ENCODE results near the gene BANF1. TPM values are rescaled to one million over a fixed set of nuclear protein-coding genes. Genes with fewer than 3 reads are reported as not detected.

BANF1 gene
- total RNA-seq (2022; extraction: Qiagen RNA extraction; ENCODE audit: low read depth) = 381 to 509 TPM (median 475 TPM) in 5 replicates

GRCh38 chr11:66001942-66002647 lies at the start of gene BANF1, which contains the start of gene EIF1AD:
Gene BANF1 (plus strand): TSS chr11:66002503. CDS start chr11:66003251, 748 bp downstream.
Gene EIF1AD (minus strand): TSS chr11:66002157. CDS start chr11:66000389, 1,768 bp downstream.

DNA sequence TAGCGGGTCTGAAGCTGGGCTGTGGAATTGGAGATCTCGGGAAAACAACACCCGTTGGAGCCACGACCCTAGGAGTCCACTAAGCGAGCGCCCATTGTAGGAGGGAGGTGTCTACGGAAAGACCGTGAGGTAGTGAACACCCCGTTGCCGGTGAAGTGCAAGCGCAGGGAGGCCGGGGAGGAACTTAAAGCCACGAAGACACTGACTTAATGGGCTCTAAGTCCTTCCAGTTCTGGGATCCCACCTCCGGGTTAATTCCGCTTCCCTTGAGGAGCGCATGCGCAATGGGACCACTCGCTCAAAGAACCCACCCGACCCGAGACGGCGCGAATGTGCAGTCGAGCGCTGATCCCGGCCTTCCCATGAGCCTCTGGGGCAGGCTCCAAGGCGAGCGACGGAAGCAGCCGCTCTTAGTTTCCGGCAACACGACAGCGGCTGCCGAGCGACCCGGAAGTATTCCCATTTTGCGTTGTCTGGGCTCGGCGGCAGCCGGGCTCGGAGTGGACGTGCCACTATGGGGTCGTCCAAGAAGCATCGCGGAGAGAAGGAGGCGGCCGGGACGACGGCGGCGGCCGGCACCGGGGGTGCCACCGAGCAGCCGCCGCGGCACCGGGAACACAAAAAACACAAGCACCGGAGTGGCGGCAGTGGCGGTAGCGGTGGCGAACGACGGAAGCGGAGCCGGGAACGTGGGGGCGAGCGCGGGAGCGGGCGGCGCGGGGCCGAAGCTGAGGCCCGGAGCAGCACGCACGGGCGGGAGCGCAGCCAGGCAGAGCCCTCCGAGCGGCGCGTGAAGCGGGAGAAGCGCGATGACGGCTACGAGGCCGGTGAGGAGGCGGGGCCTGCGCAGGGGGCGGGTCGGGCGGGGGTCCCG lies 40.8 kb upstream of the BANF1 start, which contains the start of gene SART1:
TSS of gene SART1 (plus strand) at position 468 of the 874 bp plus-strand sequence. CDS start at position 515, 47 bp downstream.

DNA sequence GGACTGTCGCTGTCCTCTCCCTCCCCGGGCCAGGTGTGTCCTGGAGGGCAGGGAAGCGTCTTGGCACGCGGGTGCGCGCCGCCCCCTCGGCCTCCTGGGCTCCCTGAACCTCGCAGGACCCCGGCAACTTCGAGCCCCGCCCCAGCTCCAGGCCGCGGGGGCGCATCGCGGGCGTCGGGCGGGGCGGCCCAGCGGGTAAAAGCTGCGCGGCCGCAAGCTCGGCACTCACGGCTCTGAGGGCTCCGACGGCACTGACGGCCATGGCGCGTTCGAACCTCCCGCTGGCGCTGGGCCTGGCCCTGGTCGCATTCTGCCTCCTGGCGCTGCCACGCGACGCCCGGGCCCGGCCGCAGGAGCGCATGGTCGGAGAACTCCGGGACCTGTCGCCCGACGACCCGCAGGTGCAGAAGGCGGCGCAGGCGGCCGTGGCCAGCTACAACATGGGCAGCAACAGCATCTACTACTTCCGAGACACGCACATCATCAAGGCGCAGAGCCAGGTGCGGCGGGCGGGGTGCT lies 9.5 kb downstream of the BANF1 start, which contains the start of gene CST6:
TSS of gene CST6 (plus strand) at position 224 of the 519 bp plus-strand sequence. CDS start at position 261, 37 bp downstream.

GRCh38 chr11:66026017-66026529 lies 23.8 kb downstream of the BANF1 start, which contains the start of gene CATSPER1:
Gene CATSPER1 (minus strand): TSS chr11:66026479. CDS start chr11:66026379, 100 bp downstream.

DNA sequence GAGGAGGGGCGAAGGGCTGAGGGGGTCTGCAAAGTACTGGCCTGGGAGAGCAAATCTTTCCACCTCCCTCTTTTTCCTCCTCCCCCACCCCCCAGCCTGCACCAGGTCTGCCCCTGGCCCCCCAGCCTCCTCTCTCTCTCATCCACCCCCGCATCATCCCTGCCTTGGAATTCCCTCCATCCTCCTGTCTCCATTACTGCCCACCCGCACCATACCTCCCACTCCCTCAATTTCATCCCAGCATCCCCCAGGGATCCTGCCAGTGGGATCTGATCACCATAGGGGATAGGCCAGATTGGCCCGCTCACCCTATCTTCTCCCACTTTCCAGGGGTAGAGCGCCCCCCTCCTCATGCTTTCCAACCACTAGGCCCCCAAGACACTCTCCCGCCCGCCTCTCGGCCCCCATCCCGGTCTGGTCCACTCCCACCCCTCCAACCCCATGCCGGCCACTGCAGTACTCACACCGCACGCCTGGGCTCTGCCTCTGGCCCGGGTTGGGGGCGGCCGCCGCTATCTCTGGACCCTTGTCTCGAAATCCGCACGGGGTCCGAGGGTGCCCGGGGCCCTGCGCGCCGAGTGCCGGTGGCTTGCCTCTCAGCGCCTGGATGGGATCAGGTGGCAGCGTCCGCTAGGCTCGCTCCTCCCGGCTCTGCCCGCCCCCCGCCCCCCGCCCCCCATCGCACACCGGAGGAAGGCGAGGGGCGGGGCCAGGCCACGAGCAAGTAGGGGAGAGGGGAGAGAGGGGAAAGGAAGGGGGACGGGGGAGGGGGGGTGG lies 46.4 kb downstream of the BANF1 start, which contains the start of gene GAL3ST3:
TSS of gene GAL3ST3 (minus strand) at position 615 of the 777 bp plus-strand sequence. CDS start 3,746 bp downstream, outside the sequence.

DNA sequence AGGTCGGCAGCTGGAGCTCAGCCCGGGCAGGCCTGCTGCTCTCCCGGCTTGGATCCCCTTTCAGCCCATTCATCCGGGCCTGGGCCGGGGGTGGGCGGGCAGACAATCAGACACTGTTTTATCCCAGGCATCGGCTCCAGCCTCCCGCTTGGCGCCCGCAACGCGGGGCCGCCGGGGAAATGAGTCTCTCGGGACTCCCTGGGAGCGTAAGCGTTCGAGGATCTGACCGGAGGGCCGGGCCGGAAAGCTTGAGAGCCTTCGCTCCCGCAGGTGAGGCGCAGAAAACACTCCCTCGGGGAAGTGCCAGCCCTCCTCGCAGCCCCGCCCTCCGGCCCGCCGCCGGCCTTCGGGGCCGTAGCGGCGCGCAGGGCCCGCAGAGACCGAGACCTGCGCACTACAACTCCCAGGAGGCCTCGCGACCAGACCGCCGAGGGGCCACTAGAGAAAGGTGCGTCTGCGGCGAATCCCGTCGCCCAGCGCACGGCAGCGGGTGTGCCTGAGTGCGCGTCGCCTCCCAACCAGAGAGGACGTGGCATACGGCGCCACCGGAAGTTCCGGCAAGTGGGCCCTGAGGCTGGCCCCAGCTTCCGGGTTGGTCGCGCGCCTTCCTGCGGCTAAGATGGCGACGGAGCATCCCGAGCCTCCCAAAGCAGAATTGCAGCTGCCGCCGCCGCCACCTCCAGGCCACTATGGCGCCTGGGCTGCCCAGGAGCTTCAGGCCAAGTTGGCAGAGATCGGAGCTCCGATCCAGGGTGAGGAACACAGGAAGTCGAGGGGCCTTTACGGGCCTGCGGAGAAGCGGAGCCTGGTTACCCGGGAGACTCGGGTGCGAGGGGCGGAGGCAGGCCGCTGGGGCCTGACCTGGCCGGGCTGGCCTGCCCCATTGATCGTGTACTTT lies 49.7 kb downstream of the BANF1 start, which contains the start of gene SF3B2:
TSS of gene SF3B2 (plus strand) at position 599 of the 898 bp plus-strand sequence. CDS start at position 620, 21 bp downstream.

Other genes with a start within 250 kb of the BANF1 start
- 7.8 to 13.4 TPM (median 10.6 TPM) in 5 replicates for gene AP5B1, start 221.5 kb upstream of the BANF1 start, total RNA-seq (2022; extraction: Qiagen RNA extraction; ENCODE audit: low read depth)
- 0.06 to 0.10 TPM (median 0.07 TPM) in 3 of 5 replicates, not detected in the others for gene OVOL1, start 215.4 kb upstream of the BANF1 start, total RNA-seq (2022; extraction: Qiagen RNA extraction; ENCODE audit: low read depth)
- gene SNX32, start 168.5 kb upstream of the BANF1 start, total RNA-seq (2022; extraction: Qiagen RNA extraction; ENCODE audit: low read depth) = 0.07 TPM in 1 of 5 replicates, not detected in the others
- gene CFL1, start 144.3 kb upstream of the BANF1 start, total RNA-seq (2022; extraction: Qiagen RNA extraction; ENCODE audit: low read depth) = 1,909 to 2,425 TPM (median 2,217 TPM) in 5 replicates
- 20.6 to 33.6 TPM (median 31.0 TPM) in 5 replicates for gene MUS81, start 142.1 kb upstream of the BANF1 start, total RNA-seq (2022; extraction: Qiagen RNA extraction; ENCODE audit: low read depth)
- 0.45 to 0.88 TPM (median 0.85 TPM) in 5 replicates for gene EFEMP2, start 129.7 kb upstream of the BANF1 start, total RNA-seq (2022; extraction: Qiagen RNA extraction; ENCODE audit: low read depth)
- 0.09 to 0.19 TPM in 2 of 5 replicates, not detected in the others for gene CTSW, start 122.7 kb upstream of the BANF1 start, total RNA-seq (2022; extraction: Qiagen RNA extraction; ENCODE audit: low read depth)
- 72.3 to 97.2 TPM (median 86.8 TPM) in 5 replicates for gene FIBP, start 114.0 kb upstream of the BANF1 start, total RNA-seq (2022; extraction: Qiagen RNA extraction; ENCODE audit: low read depth)
- 29.7 to 54.1 TPM (median 46.1 TPM) in 5 replicates for gene CCDC85B, start 111.8 kb upstream of the BANF1 start, total RNA-seq (2022; extraction: Qiagen RNA extraction; ENCODE audit: low read depth)
- gene FOSL1, start 102.1 kb upstream of the BANF1 start, total RNA-seq (2022; extraction: Qiagen RNA extraction; ENCODE audit: low read depth) = 160 to 254 TPM (median 205 TPM) in 5 replicates
- 40.2 to 65.5 TPM (median 60.3 TPM) in 5 replicates for gene C11orf68, start 83.4 kb upstream of the BANF1 start, total RNA-seq (2022; extraction: Qiagen RNA extraction; ENCODE audit: low read depth)
- gene DRAP1, start 83.1 kb upstream of the BANF1 start, total RNA-seq (2022; extraction: Qiagen RNA extraction; ENCODE audit: low read depth) = 193 to 312 TPM (median 253 TPM) in 5 replicates
- not detected in 5 replicates for gene TSGA10IP, start 57.0 kb upstream of the BANF1 start, total RNA-seq (2022; extraction: Qiagen RNA extraction; ENCODE audit: low read depth)
- gene SART1, start 40.8 kb upstream of the BANF1 start, total RNA-seq (2022; extraction: Qiagen RNA extraction; ENCODE audit: low read depth) = 51.4 to 70.6 TPM (median 62.2 TPM) in 5 replicates
- 38.9 to 45.8 TPM (median 39.4 TPM) in 5 replicates for gene EIF1AD, start 346 bp upstream of the BANF1 start, total RNA-seq (2022; extraction: Qiagen RNA extraction; ENCODE audit: low read depth)
- not detected in 5 replicates for gene CST6, start 9.5 kb downstream of the BANF1 start, total RNA-seq (2022; extraction: Qiagen RNA extraction; ENCODE audit: low read depth)
- 0.94 to 2.0 TPM (median 1.7 TPM) in 5 replicates for gene CATSPER1, start 24.0 kb downstream of the BANF1 start, total RNA-seq (2022; extraction: Qiagen RNA extraction; ENCODE audit: low read depth)
- gene GAL3ST3, start 46.7 kb downstream of the BANF1 start, total RNA-seq (2022; extraction: Qiagen RNA extraction; ENCODE audit: low read depth) = not detected in 5 replicates
- gene SF3B2, start 49.9 kb downstream of the BANF1 start, total RNA-seq (2022; extraction: Qiagen RNA extraction; ENCODE audit: low read depth) = 168 to 198 TPM (median 172 TPM) in 5 replicates
- 48.7 to 80.4 TPM (median 65.1 TPM) in 5 replicates for gene PACS1, start 67.8 kb downstream of the BANF1 start, total RNA-seq (2022; extraction: Qiagen RNA extraction; ENCODE audit: low read depth)